ENCODE data around the gene ZNF837.
A peak's percentile ranks its signal among the peaks of the same experiment; 100 is the strongest.
"Not testable (repeated sequence)": the region's sequence is repeated elsewhere in the genome, so short reads cannot be mapped to it uniquely, and the experiment has no call there.

Gene ZNF837

GRCh38 chr19:58380662-58381459, at the start of gene ZNF837:
Gene ZNF837, minus strand, starts transcription at chr19:58381030. Its CDS starts 11,698 bp downstream, at chr19:58369332.
- peak; percentile 100 for DNase-seq

GRCh38 chr19:58429745-58430144, 48.9 kb upstream of the ZNF837 start:
- no peak for DNase-seq

- no peak for DNase-seq
These were observed 47.8 kb upstream of the ZNF837 start for GRCh38 chr19:58428617-58429016.

DNA sequence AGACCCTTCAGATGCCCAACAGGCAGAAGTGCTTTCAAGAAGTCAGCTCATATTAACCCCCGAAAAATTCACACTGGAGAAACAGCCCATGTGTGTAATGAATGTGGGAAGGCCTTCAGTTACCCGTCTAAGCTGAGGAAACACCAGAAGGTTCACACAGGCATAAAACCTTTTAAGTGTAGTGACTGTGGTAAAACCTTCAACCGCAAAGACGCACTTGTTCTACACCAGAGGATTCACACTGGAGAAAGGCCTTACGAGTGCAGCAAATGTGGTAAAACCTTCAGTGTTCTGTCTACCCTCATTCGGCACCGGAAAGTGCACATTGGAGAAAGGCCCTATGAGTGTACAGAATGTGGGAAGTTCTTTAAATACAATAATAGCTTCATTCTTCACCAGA, 36.2 kb upstream of the ZNF837 start:
- DNase-seq = no peak

DNA sequence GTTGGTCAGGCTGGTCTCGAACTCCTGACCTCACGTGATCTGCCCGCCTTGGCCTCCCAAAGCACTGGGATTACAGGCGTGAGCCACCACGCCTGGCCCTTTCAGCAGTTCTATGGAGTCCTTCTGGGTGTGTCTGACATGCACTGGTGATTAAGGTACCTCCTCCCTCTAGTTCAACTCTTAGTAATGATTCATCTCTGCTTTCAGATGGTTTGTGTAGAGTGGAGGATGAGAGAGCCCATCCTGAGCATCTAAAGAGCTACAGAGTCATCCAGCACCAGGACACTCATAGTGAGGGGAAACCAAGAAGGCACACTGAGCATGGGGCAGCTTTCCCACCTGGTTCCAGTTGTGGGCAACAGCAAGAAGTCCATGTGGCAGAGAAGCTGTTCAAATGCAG, 35.8 kb upstream of the ZNF837 start:
- no peak for DNase-seq

- DNase-seq = peak; percentile 55
These were observed 28.4 kb upstream of the ZNF837 start for GRCh38 chr19:58409010-58409790.

DNA sequence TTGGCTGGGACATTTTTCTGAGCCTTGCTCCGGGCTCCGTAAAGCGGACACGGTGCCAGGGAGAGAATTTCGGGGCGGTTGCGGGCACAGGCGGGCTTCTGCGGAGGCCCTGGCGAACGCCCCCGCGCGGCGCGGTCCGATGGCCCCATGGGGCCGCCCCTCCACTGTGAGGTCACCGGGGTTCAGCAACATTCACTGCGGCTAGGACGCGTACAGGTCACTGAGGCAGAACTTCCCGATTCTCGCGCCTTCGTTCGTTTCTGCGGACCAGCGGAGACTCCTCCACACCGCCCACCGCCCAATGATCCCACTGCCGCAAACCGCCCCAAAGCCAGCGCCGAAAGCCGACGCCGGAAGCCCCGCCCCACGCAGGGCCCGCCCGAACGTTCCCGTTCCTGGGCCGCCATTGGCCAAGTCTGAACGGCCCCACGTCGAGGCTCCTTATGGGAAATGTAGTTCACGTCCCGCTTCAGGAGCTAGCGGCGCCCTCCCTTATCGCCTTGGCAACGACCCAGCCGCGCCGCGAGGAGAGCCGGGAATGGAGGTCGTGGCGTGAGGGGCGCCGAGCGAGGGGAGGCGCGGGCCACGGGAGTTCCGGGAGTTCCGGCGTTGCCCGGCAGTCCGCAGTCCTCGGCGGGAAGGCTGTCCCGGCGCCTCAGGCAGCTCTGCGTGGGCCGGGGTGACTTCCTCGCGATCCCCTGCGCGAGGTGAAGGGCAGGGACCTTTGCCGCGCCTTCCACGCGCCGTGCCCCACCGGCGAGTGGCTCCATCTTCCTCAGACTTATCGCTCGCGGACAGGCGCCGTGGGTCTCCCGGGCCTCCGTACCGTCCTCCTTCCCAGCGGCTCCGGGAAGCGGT, 27.6 kb upstream of the ZNF837 start, which contains the start of gene ZNF584:
ZNF584 (plus strand) TSS at position 498 of the 858 bp plus-strand sequence. CDS start 499 bp downstream, outside the sequence.
- DNase-seq = peak; percentile 98

DNA sequence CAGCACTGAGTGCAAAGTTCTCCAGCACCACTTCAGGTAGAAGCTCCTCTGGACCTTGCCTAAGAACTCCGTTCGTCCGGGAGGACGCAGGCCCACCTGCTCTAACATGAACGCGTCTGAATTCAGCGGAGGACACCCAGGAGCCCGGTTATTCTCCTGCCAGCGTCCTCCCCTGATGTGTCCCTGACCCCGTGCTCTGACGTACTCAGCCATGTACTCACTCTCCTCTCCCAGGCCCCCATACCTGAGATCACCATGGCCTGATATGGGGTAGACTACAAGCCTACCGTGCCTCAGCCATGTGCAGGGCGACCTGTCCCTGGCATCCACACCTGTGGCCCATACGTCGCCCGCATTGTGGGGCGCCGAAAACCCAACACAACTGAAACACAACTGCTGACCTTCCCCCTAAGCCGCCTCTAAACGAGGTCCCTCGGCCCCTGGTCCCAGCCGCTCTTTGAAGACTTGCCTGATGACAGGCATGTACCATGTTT, 26.9 kb upstream of the ZNF837 start:
- DNase-seq = peak; percentile 55

DNA sequence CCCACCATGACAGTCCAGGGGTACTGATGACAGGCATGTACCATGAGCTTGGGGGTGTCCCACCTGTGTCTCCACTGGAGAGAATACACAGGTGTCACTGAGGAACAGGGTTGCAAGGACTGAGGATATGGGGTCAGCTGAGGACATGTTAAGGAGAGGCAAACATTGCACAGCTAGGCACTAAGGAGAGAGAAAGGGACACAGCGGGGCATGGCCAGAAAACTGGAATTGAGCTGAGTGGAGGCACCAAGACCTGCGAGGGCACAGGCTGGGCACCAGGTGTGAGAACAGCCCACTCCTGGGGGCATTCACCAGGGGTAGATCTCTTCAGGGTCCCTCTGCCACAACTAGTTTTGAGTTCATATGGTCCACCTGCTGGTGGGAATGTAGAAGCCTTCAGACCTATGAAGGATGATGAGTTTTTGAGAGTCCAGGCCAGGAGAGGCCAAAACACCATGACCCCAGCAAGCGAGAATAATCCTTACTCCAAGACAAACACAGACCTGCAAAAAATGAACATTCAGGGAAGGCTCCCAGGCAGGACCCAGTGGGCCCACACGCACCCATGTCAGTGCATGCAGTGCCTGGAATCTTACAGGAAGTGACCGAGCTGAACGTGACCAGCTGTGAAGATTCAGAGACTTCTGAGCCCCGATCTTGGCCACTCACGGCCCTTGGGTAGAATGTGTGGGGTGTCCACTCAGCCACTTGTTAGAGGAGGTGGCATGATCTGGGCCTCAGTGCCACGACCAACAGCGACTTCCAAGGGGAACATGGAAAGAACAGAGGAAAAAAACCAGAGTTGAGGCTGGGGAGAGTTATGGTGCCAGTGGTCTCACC, 26.2 kb upstream of the ZNF837 start:
- DNase-seq = no peak

- not testable (repeated sequence) for DNase-seq
These were observed 23.2 kb upstream of the ZNF837 start for GRCh38 chr19:58403920-58404478.

- no peak for DNase-seq
These were observed 21.1 kb upstream of the ZNF837 start for GRCh38 chr19:58401840-58402421.

- peak; percentile 100 for DNase-seq
These were observed 20.3 kb upstream of the ZNF837 start for GRCh38 chr19:58400916-58401839.

- peak; percentile 27 for DNase-seq
These were observed 19.6 kb upstream of the ZNF837 start for GRCh38 chr19:58400316-58400915.

DNA sequence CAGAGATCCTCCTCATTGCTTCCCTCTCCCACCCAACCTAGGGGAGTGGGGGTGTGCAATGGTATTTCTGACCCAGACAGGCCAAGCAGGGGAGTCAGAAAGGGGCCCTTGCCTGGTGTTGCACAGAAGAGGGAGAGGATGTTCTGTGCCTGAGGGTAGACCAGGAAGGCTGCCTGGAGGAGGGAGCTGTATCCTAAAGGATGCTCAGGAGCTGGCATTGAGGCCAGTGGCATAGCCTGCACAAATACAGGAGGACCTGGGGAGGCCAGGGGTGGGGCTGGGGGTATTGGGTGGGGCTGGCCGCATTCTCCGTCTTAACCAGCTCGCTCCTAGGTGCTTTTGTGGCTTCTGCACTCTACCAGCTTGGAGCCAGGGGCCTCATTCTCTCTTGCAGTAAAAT, 19.1 kb upstream of the ZNF837 start:
- DNase-seq = no peak

GRCh38 chr19:58398545-58398944, 17.7 kb upstream of the ZNF837 start:
- no peak for DNase-seq

GRCh38 chr19:58398087-58398486, 17.3 kb upstream of the ZNF837 start:
- no peak for DNase-seq

DNA sequence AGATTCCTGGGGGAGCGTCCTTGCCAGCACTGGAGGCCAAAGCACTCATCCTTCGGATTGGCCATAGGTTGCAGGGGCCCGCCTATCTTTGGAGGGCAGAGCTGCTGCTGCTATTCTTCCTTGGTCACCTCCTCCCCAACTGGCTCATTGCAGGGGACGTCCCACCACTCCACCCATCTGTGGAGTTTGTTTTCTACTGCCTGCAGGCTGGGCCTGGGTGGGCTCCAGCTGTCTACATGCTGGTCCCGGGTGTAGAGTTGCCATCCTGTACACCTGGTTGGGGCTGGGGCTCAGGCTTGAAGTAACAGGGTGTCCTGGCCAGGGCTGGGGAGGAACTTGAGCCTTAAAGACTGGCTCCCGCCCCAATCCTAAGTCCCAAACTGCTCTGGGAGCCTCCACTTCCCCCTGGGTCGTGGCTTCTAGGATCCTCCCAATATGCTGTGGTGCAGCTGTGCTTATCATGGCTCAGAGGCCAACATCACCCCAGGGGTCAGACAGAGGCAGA, 16.8 kb upstream of the ZNF837 start:
- DNase-seq = no peak

GRCh38 chr19:58396691-58397532, 16.1 kb upstream of the ZNF837 start:
- no peak for DNase-seq
